Prostate gland (tissue), 2 donors: ENCODE measurements around the gene METTL4. TPM values are rescaled to one million over a fixed set of nuclear protein-coding genes. Genes with fewer than 3 reads are reported as not detected.

ENCODE experiments used
- DNase-seq: peaks from one replicate; pipeline ENCODE4 v3.0.0-alpha.2; 2019; ENCODE audit warnings: low spot score
- H3K27ac ChIP-seq, 2 donors: fragments of 200-600 bp; sonication (generic); 2 replicates each; pipeline ENCODE4 v1.5.1; 2017 to 2019
- H3K27me3 ChIP-seq: fragments of 200-600 bp; sonication (generic); replicated peaks from 2 replicates; pipeline ENCODE4 v1.5.1; 2019; ENCODE audit not compliant: insufficient read depth
- H3K36me3 ChIP-seq, 2 donors: fragments of 200-600 bp; sonication (generic); 1 replicate in 1 of 2; 2 replicates in 1 of 2; pipeline versions ENCODE4 v1.5.1 to v1.8.1; 2017 to 2019
- H3K4me1 ChIP-seq: fragments of 200-600 bp; sonication (generic); replicated peaks from 2 replicates; pipeline ENCODE4 v1.5.1; 2019
- H3K4me3 ChIP-seq, 2 donors: fragments of 200-600 bp; sonication (generic); 2 replicates each; pipeline ENCODE4 v1.5.1; 2017 to 2019
- H3K9me3 ChIP-seq: fragments of 200-600 bp; sonication (generic); 2 replicates; pipeline ENCODE4 v1.5.1; 2017
- CTCF ChIP-seq, 4 experiments: fragments of 200-600 bp in 2 of 4; fragments of 450-650 bp in 2 of 4; sonication (generic) in 2 of 4; IDR thresholded peaks; 1 replicate in 3 of 4; 2 replicates in 1 of 4; pipeline ENCODE4 v1.5.1; 2016 to 2019; ENCODE audit warnings: antibody characterized with exemption in 4 of 4, mild to moderate bottlenecking in 2 of 4, moderate library complexity in 2 of 4
- POLR2A ChIP-seq: fragments of 450-650 bp; IDR thresholded peaks from one replicate; pipeline ENCODE4 v1.6.1; 2016; ENCODE audit warnings: antibody characterized with exemption, mild to moderate bottlenecking
- POLR2AphosphoS5 ChIP-seq: sonication (generic); formaldehyde crosslinking; IDR thresholded peaks from one replicate; pipeline ENCODE4 v1.6.1; 2017; ENCODE audit warnings: antibody characterized with exemption
- WGBS: methylation state at CpG from one replicate; pipeline ENCODE4 v1.1.5; 2018; 5-methylcytosine and 5-hydroxymethylcytosine counted together
- intact Hi-C: fragments of 100-400 bp; cut with DNase I; formaldehyde crosslinking; loops from one replicate; pipeline ENCODE4 v1.14.2; 2022
- total RNA-seq, 2 donors: library from RNA; depleted of rRNA; stranded (reverse); fragments of >200 nt; gene quantifications; one replicate each; pipeline ENCODE4 v1.1.0, GENCODE V29; 2016

METTL4 gene
- total RNA-seq, 2 donors from 2014 or later = 5.2 to 8.3 TPM

- Histone ChIP-seq H3K4me3 (no peak overlapping the region), H3K9me3 (no peaks in the 10 kb centered on the region), H3K27me3 (no peaks in the 10 kb centered on the region), H3K27ac (no peak overlapping the region), H3K4me1 (no peaks in the 10 kb centered on the region), H3K36me3 (no peaks in the 10 kb centered on the region)
- no peak for DNase-seq
- WGBS = 97% methylated on average over 2 of the region's 2 CpGs
- no peak for TF ChIP-seq POLR2AphosphoS5
- no peak for TF ChIP-seq POLR2A
- no peak for TF ChIP-seq CTCF (IDR thresholded peaks at IDR 0.05)
- intact Hi-C loops = no loop called here
Measured at GRCh38 chr18:2609604-2610003, 38.3 kb upstream of the METTL4 start.

GRCh38 chr18:2606335-2606734 is 35.0 kb upstream of the METTL4 start:
- Histone ChIP-seq H3K27ac (no peak overlapping the region), H3K36me3 (no peaks in the 10 kb centered on the region), H3K4me1 (no peaks in the 10 kb centered on the region), H3K27me3 (no peaks in the 10 kb centered on the region), H3K9me3 (no peaks in the 10 kb centered on the region), H3K4me3 (no peak overlapping the region)
- intact Hi-C loops = no loop called here
- WGBS = 83% methylated on average over 2 of the region's 2 CpGs
- TF ChIP-seq POLR2A (no peak), POLR2AphosphoS5 (no peak), CTCF (IDR thresholded peaks at IDR 0.05) (no peak)
- DNase-seq = no peak

- TF ChIP-seq CTCF (IDR thresholded peaks at IDR 0.05) = no peak
- Histone ChIP-seq H3K4me1 (no peaks in the 10 kb centered on the region), H3K27ac (no peak overlapping the region), H3K27me3 (no peaks in the 10 kb centered on the region), H3K9me3 (no peaks in the 10 kb centered on the region), H3K36me3 (no peaks in the 10 kb centered on the region), H3K4me3 (no peak overlapping the region)
- DNase-seq = no peak
- intact Hi-C loops = no loop called here
Measured at GRCh38 chr18:2602844-2603243, 31.5 kb upstream of the METTL4 start.

GRCh38 chr18:2597639-2598038 is 26.3 kb upstream of the METTL4 start:
- no peak for DNase-seq
- Histone ChIP-seq H3K4me3 (no peak overlapping the region), H3K27me3 (no peaks in the 10 kb centered on the region), H3K27ac (no peak overlapping the region), H3K36me3 (no peaks in the 10 kb centered on the region), H3K9me3 (no peaks in the 10 kb centered on the region), H3K4me1 (no peaks in the 10 kb centered on the region)
- WGBS = 95% methylated on average over 5 of the region's 5 CpGs
- TF ChIP-seq POLR2A (no peak), POLR2AphosphoS5 (no peak), CTCF (IDR thresholded peaks at IDR 0.05) (no peak)
- intact Hi-C loops = no loop called here

GRCh38 chr18:2590303-2590702 is 19.0 kb upstream of the METTL4 start:
- no peaks in the 10 kb centered on the region for H3K36me3 ChIP-seq
- TF ChIP-seq CTCF (IDR thresholded peaks at IDR 0.05) (no peak), POLR2A (no peak), POLR2AphosphoS5 (no peak)
- 76% methylated on average over 2 of the region's 2 CpGs for WGBS
- H3K4me1 ChIP-seq = no peaks in the 10 kb centered on the region
- intact Hi-C loops = no loop called here
- no peaks in the 10 kb centered on the region for H3K9me3 ChIP-seq
- H3K4me3 ChIP-seq = no peak overlapping the region
- H3K27me3 ChIP-seq = no peaks in the 10 kb centered on the region
- H3K27ac ChIP-seq = peak overlapping the region; percentile 3 to 58
- no peak for DNase-seq
